Upper lobe of left lung (tissue), 6 donors: ENCODE data around the gene ZSCAN5C. TPM values are rescaled to one million over a fixed set of nuclear protein-coding genes. Genes with fewer than 3 reads are reported as not detected.

Experiments
- ATAC-seq, 2 donors: fragments of 200-7000 bp; cut with Tn5 transposase; one replicate each; pipeline ENCODE4 v1.9.1; 2022; ENCODE audit warnings: mild to moderate bottlenecking in 2 of 2, moderate library complexity in 2 of 2; ENCODE audit not compliant: low FRiP score in 2 of 2
- DNase-seq, 2 donors: peaks; one replicate each; pipeline ENCODE4 v3.0.0-alpha.2; 2019 to 2020
- H3K27ac ChIP-seq, 4 donors: fragments of 200-600 bp; sonication (generic); one replicate each; pipeline ENCODE4 v1.5.1; 2016 to 2019
- H3K27me3 ChIP-seq, 4 donors: fragments of 200-600 bp; sonication (generic); one replicate each; pipeline ENCODE4 v1.5.1; 2017 to 2019
- H3K36me3 ChIP-seq, 4 donors: fragments of 200-600 bp; sonication (generic); one replicate each; pipeline ENCODE4 v1.5.1; 2016 to 2019
- H3K4me1 ChIP-seq, 4 donors: fragments of 200-600 bp; sonication (generic); one replicate each; pipeline ENCODE4 v1.5.1; 2018 to 2019
- H3K4me3 ChIP-seq, 4 donors: fragments of 200-600 bp; sonication (generic); one replicate each; pipeline ENCODE4 v1.5.1; 2017 to 2019; ENCODE audit warnings: mild to moderate bottlenecking in 2 of 4, moderate library complexity in 1 of 4
- H3K9me3 ChIP-seq, 4 donors: fragments of 200-600 bp; sonication (generic); one replicate each; pipeline ENCODE4 v1.5.1; 2018 to 2019
- CTCF ChIP-seq, 6 experiments: fragments of 450-650 bp in 4 of 6; fragments of 200-600 bp in 2 of 6; sonication (generic) in 2 of 6; IDR thresholded peaks; one replicate each; pipeline ENCODE4 v1.5.1; 2016 to 2019; ENCODE audit warnings: antibody characterized with exemption in 6 of 6
- EP300 ChIP-seq, 4 donors: sonication (generic); formaldehyde crosslinking; IDR thresholded peaks; one replicate each; pipeline ENCODE4 v1.5.1; 2017; ENCODE audit warnings: antibody characterized with exemption in 4 of 4, control low read depth in 2 of 4
- POLR2A ChIP-seq, 4 donors: fragments of 450-650 bp; IDR thresholded peaks; one replicate each; pipeline ENCODE4 v1.5.1; 2016 to 2017; ENCODE audit warnings: antibody characterized with exemption in 4 of 4, mild to moderate bottlenecking in 2 of 4
- POLR2AphosphoS5 ChIP-seq, 2 donors: sonication (generic); formaldehyde crosslinking; IDR thresholded peaks; one replicate each; pipeline ENCODE4 v1.5.1; 2017; ENCODE audit warnings: antibody characterized with exemption in 2 of 2
- WGBS, 2 donors: methylation state at CpG; one replicate each; pipeline ENCODE4 v1.1.5; 2017 to 2018; 5-methylcytosine and 5-hydroxymethylcytosine counted together
- total RNA-seq, 6 donors: library from RNA; depleted of rRNA in 4 of 6; stranded (reverse); fragments of >200 nt in 4 of 6; gene quantifications; one replicate each; pipeline versions ENCODE4 v1.1.0 to v1.2.1, GENCODE V29; 2016 to 2021
- donor health status: DM: no; HTN: no; CAD: no; lungs with moderate emphysema.
- donor health status: DM: no; HTN: yes; CAD: no; lungs with severe emphysema.

Gene ZSCAN5C
- total RNA-seq, 6 donors from 2014 or later: not detected

DNA sequence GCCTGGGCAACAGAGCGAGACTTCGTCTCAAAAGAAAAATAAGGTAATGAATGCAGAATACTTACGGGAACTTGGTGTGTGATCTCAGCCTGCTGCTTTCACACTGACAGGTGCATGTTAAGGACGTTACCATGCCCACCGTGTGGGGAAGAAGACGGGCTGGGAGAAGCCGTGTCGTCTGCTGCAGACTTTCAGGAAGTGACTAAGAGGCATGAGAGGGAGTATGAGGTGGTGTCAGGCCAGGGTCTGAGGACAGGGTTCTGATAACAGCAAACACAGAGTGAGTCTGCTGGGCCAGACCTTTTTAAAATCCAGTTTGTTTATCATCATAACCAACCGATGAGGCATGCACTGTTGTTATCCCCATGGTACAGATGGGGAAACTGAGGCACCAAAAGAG lies 39.8 kb upstream of the ZSCAN5C start:
- Histone ChIP-seq H3K4me3 (no peak overlapping the region), H3K9me3 (no peaks in the 10 kb centered on the region), H3K36me3 (peaks cover 0 to 34% (median 21%) of the 10 kb centered on the region in 4 donors), H3K27me3 (no peaks in the 10 kb centered on the region), H3K4me1 (peaks cover under 1 to 7% (median 2%) of the 10 kb centered on the region in 4 donors), H3K27ac (no peak overlapping the region)
- ATAC-seq (no peak), DNase-seq (no peak)
- 69% methylated on average over 9 of the region's 9 CpGs for WGBS, 2 donors
- no peak for TF ChIP-seq CTCF (IDR thresholded peaks at IDR 0.05)
- no peak for TF ChIP-seq EP300 (IDR thresholded peaks at IDR 0.05)
- no peak for TF ChIP-seq POLR2A (IDR thresholded peaks at IDR 0.05)
- no peak for TF ChIP-seq POLR2AphosphoS5 (IDR thresholded peaks at IDR 0.05)

- WGBS, 2 donors: 82 to 96% methylated on average over 9 to 11 of the region's 13 CpGs
- no peaks in the 10 kb centered on the region for H3K27me3 ChIP-seq
- no peak for ATAC-seq
Observed at GRCh38 chr19:56163097-56163496, 39.0 kb upstream of the ZSCAN5C start.

DNA sequence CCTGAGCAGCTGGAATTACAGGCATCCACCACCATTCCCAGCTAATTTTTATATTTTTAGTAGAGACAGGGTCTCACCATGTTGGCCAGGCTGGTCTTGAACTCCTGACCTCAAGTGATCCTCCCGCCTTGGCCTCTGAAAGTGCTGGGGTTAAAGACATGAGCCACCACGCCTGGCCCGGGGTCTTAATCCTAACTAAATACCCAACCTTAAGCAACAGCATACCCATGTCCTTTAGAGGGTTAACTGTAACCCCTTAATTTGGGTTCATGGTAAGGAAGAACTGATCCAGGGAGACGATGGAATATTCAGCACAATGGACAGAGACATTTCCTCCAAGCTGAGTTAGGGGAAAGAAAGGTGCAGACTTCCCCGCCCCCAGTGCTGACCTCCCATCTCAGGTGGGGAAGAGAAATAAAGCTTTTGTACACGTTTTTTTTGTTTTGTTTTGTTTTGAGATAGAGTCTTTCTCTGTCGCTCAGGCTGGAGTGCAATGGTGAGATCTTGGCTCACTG lies 35.0 kb upstream of the ZSCAN5C start:
- no peaks in the 10 kb centered on the region for H3K36me3 ChIP-seq
- TF ChIP-seq EP300 (IDR thresholded peaks at IDR 0.05) (no peak), POLR2A (IDR thresholded peaks at IDR 0.05) (no peak), CTCF (IDR thresholded peaks at IDR 0.05) (no peak), POLR2AphosphoS5 (IDR thresholded peaks at IDR 0.05) (no peak)
- WGBS, 2 donors: 44 to 48% methylated on average over 7 of the region's 7 CpGs
- H3K27ac ChIP-seq: no peak overlapping the region
- ATAC-seq (no peak), DNase-seq (no peak)
- no peak overlapping the region for H3K4me3 ChIP-seq
- H3K27me3 ChIP-seq: no peaks in the 10 kb centered on the region
- peaks cover 4 to 11% (median 7%) of the 10 kb centered on the region in 4 donors for H3K4me1 ChIP-seq
- H3K9me3 ChIP-seq: no peaks in the 10 kb centered on the region

More at GRCh38 chr19:56163097-56163496, 39.0 kb upstream of the ZSCAN5C start:
- Histone ChIP-seq H3K4me3 (no peak overlapping the region), H3K36me3 (peaks cover 0 to 34% (median 21%) of the 10 kb centered on the region in 4 donors), H3K4me1 (peaks cover 0 to under 1% (median 0%) of the 10 kb centered on the region in 4 donors), H3K9me3 (no peaks in the 10 kb centered on the region), H3K27ac (no peak overlapping the region)
- TF ChIP-seq EP300 (IDR thresholded peaks at IDR 0.05): no peak
- TF ChIP-seq CTCF (IDR thresholded peaks at IDR 0.05): no peak
- TF ChIP-seq POLR2A (IDR thresholded peaks at IDR 0.05): no peak
- no peak for TF ChIP-seq POLR2AphosphoS5 (IDR thresholded peaks at IDR 0.05)
- DNase-seq: no peak

DNA sequence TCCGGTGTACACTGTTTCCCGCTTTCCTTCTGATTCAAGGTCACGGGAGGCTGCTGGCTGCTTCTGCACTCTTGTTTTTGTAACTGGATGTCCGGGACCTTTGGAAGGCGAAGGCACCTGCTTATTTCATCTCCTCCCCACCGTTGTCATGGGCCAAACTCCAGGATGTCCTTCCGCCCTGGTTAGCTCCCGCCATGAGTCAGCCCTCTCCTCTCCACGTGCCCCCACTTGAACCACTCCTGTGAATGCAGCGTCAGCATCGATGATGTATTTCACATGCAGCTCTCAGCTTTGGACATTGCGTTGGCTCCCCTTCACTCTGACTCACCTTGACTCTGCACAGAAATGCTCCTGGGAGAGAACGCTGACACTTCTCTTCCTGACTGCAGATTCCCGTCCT lies 31.8 kb upstream of the ZSCAN5C start:
- no peaks in the 10 kb centered on the region for H3K27me3 ChIP-seq
- peak overlapping the region in 2 of 4 donors; percentile 6 to 12 for H3K27ac ChIP-seq
- no peak overlapping the region for H3K4me3 ChIP-seq
- ATAC-seq (peak; percentile 42 to 88), DNase-seq (peak in 1 of 2 donors; percentile 87)
- TF ChIP-seq EP300 (IDR thresholded peaks at IDR 0.05) (peak in 1 of 4 donors; percentile 81), POLR2AphosphoS5 (IDR thresholded peaks at IDR 0.05) (peak; percentile 52 to 69), POLR2A (IDR thresholded peaks at IDR 0.05) (peak in 1 of 4 donors; percentile 17), CTCF (IDR thresholded peaks at IDR 0.05) (peak in 1 of 6 experiments; percentile 8)
- no peaks in the 10 kb centered on the region for H3K9me3 ChIP-seq
- H3K4me1 ChIP-seq: peaks cover 4 to 11% (median 7%) of the 10 kb centered on the region in 4 donors
- WGBS, 2 donors: 54 to 72% methylated on average over 14 of the region's 14 CpGs
- no peaks in the 10 kb centered on the region for H3K36me3 ChIP-seq

DNA sequence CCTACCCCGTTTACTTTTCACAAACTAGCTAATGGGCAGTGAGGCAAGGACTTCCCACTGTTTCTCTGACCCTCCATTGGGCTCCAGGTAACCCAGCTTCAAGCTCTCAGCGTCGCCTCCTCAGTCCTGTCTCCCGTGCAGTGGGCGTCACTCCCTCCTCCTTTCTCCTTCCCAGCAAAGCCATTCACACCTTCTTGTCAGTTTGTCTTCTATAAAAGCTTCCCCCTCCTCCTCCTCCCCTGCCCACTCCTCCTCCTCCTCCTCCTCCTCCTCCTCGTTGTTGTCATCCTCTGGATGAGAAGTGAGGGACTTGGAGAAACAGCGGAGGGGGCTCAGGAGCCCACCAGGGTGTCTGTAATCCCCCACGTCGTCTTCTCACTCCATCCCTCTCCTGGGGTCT lies 28.0 kb upstream of the ZSCAN5C start:
- Histone ChIP-seq H3K36me3 (no peaks in the 10 kb centered on the region), H3K4me3 (no peak overlapping the region), H3K27ac (no peak overlapping the region), H3K27me3 (no peaks in the 10 kb centered on the region), H3K9me3 (no peaks in the 10 kb centered on the region), H3K4me1 (peaks cover 4 to 11% (median 7%) of the 10 kb centered on the region in 4 donors)
- DNase-seq: no peak
- no peak for ATAC-seq
- TF ChIP-seq EP300 (IDR thresholded peaks at IDR 0.05): no peak
- no peak for TF ChIP-seq CTCF (IDR thresholded peaks at IDR 0.05)
- TF ChIP-seq POLR2AphosphoS5 (IDR thresholded peaks at IDR 0.05): no peak
- no peak for TF ChIP-seq POLR2A (IDR thresholded peaks at IDR 0.05)
- 18 to 21% methylated on average over 9 of the region's 9 CpGs for WGBS, 2 donors
